Ovary (tissue), 3 donors: ENCODE measurements around the gene SETBP1.

Experiments
- CTCF ChIP-seq, 3 donors: fragments of 450-650 bp in 2 of 3; fragments of 200-600 bp in 1 of 3; IDR thresholded peaks; one replicate each; pipeline versions ENCODE4 v1.5.1 to v1.8.0; 2016 to 2022; ENCODE audit warnings: antibody characterized with exemption in 3 of 3, mild to moderate bottlenecking in 1 of 3
- EP300 ChIP-seq: sonication (generic); formaldehyde crosslinking; IDR thresholded peaks from one replicate; pipeline ENCODE4 v1.6.1; 2017; ENCODE audit warnings: antibody characterized with exemption
- POLR2A ChIP-seq: fragments of 450-650 bp; IDR thresholded peaks from one replicate; pipeline ENCODE4 v1.6.1; 2017; ENCODE audit warnings: antibody characterized with exemption, mild to moderate bottlenecking, moderate library complexity
- donor health status: DM: no; HTN: no; CAD: no.

- TF ChIP-seq POLR2A (no peak), CTCF (IDR thresholded peaks at IDR 0.05) (no peak), EP300 (no peak)
Observed at GRCh38 chr18:44805643-44806042, 125.0 kb downstream of the SETBP1 start.
